Stimulated activated memory B cell treated with anti-CD40 and anti-IgM and Interleukin-4, amounts not matched to agents 10 μg/mL and 1 μg/mL and 100 μg/mL, for 72 hours (primary cell): ENCODE measurements around the gene MEIKIN.
"Not testable (repeated sequence)": the region's sequence is repeated elsewhere in the genome, so short reads cannot be mapped to it uniquely, and the experiment has no call there.

Experiments
- ATAC-seq: fragments of 150-1000 bp; cut with Tn5 transposase; 2 replicates; pipeline ENCODE4 v1.10.0; 2021
- H3K27ac Mint-ChIP-seq: one replicate; pipeline ENCODE4 v1.8.0; 2022; ENCODE audit warnings: mild to moderate bottlenecking, mixed read lengths
- H3K27me3 Mint-ChIP-seq: one replicate; pipeline ENCODE4 v1.8.0; 2022; ENCODE audit warnings: mixed read lengths
- H3K36me3 Mint-ChIP-seq: one replicate; pipeline ENCODE4 v1.8.0; 2022; ENCODE audit warnings: mixed read lengths
- H3K4me1 Mint-ChIP-seq: one replicate; pipeline ENCODE4 v1.8.0; 2022; ENCODE audit warnings: mixed read lengths
- H3K4me3 Mint-ChIP-seq: one replicate; pipeline ENCODE4 v1.8.0; 2022; ENCODE audit warnings: mild to moderate bottlenecking, moderate library complexity, mixed read lengths
- H3K9me3 Mint-ChIP-seq: one replicate; pipeline ENCODE4 v1.8.0; 2022; ENCODE audit warnings: mixed read lengths

The MEIKIN gene

GRCh38 chr5:131883984-131884383 is 61.5 kb downstream of the MEIKIN start:
- Mint-ChIP-seq H3K9me3 (no peaks in the 10 kb centered on the region), H3K36me3 (no peaks in the 10 kb centered on the region), H3K4me3 (no peak overlapping the region), H3K4me1 (no peaks in the 10 kb centered on the region), H3K27me3 (no peaks in the 10 kb centered on the region), H3K27ac (no peak overlapping the region)
- peak; percentile 24 for ATAC-seq

- no peaks in the 10 kb centered on the region for H3K9me3 Mint-ChIP-seq
- no peaks in the 10 kb centered on the region for H3K4me1 Mint-ChIP-seq
- ATAC-seq, result no peak
- H3K36me3 Mint-ChIP-seq, result no peaks in the 10 kb centered on the region
- no peak overlapping the region for H3K27ac Mint-ChIP-seq
- no peaks in the 10 kb centered on the region for H3K27me3 Mint-ChIP-seq
- H3K4me3 Mint-ChIP-seq, result no peak overlapping the region
Observed at GRCh38 chr5:131879705-131880104, 65.8 kb downstream of the MEIKIN start.

GRCh38 chr5:131877873-131878272 is 67.6 kb downstream of the MEIKIN start:
- no peaks in the 10 kb centered on the region for H3K4me1 Mint-ChIP-seq
- H3K27me3 Mint-ChIP-seq, result no peaks in the 10 kb centered on the region
- H3K27ac Mint-ChIP-seq, result no peak overlapping the region
- ATAC-seq, result no peak
- no peaks in the 10 kb centered on the region for H3K36me3 Mint-ChIP-seq
- H3K4me3 Mint-ChIP-seq, result no peak overlapping the region
- H3K9me3 Mint-ChIP-seq, result no peaks in the 10 kb centered on the region

- not testable (repeated sequence) for H3K9me3 Mint-ChIP-seq, H3K4me3 Mint-ChIP-seq, H3K36me3 Mint-ChIP-seq, H3K4me1 Mint-ChIP-seq, H3K27ac Mint-ChIP-seq, ATAC-seq
- peaks cover 15% of the 10 kb centered on the region for H3K27me3 Mint-ChIP-seq
Observed at GRCh38 chr5:131871251-131871650, 74.2 kb downstream of the MEIKIN start.

- Mint-ChIP-seq H3K36me3 (peaks cover 20% of the 10 kb centered on the region), H3K27me3 (peaks cover 15% of the 10 kb centered on the region), H3K4me3 (no peak overlapping the region), H3K4me1 (no peaks in the 10 kb centered on the region), H3K9me3 (peaks cover 19% of the 10 kb centered on the region), H3K27ac (no peak overlapping the region)
- ATAC-seq, result no peak
Observed at GRCh38 chr5:131867524-131867923, 77.9 kb downstream of the MEIKIN start.

- Mint-ChIP-seq H3K9me3 (peaks cover 19% of the 10 kb centered on the region), H3K27me3 (no peaks in the 10 kb centered on the region), H3K36me3 (peaks cover 20% of the 10 kb centered on the region), H3K4me3 (no peak overlapping the region), H3K4me1 (no peaks in the 10 kb centered on the region), H3K27ac (no peak overlapping the region)
- ATAC-seq, result no peak
Observed at GRCh38 chr5:131863700-131864099, 81.8 kb downstream of the MEIKIN start.

GRCh38 chr5:131857388-131857787 is 88.1 kb downstream of the MEIKIN start:
- no peak overlapping the region for H3K4me3 Mint-ChIP-seq
- H3K36me3 Mint-ChIP-seq, result no peaks in the 10 kb centered on the region
- no peak overlapping the region for H3K27ac Mint-ChIP-seq
- peaks cover 7% of the 10 kb centered on the region for H3K4me1 Mint-ChIP-seq
- peaks cover 3% of the 10 kb centered on the region for H3K9me3 Mint-ChIP-seq
- H3K27me3 Mint-ChIP-seq, result no peaks in the 10 kb centered on the region
- ATAC-seq, result no peak

- Mint-ChIP-seq H3K9me3 (peaks cover 3% of the 10 kb centered on the region), H3K4me1 (peaks cover 7% of the 10 kb centered on the region), H3K36me3 (peaks cover 3% of the 10 kb centered on the region), H3K27ac (peak overlapping the region; percentile 13), H3K4me3 (no peak overlapping the region), H3K27me3 (no peaks in the 10 kb centered on the region)
- ATAC-seq, result no peak
Observed at GRCh38 chr5:131855452-131855851, 90.0 kb downstream of the MEIKIN start.

- Mint-ChIP-seq H3K4me1 (peaks cover 7% of the 10 kb centered on the region), H3K27me3 (no peaks in the 10 kb centered on the region), H3K9me3 (peaks cover 7% of the 10 kb centered on the region), H3K4me3 (no peak overlapping the region), H3K27ac (no peak overlapping the region), H3K36me3 (peaks cover 8% of the 10 kb centered on the region)
- no peak for ATAC-seq
Observed at GRCh38 chr5:131854134-131854533, 91.3 kb downstream of the MEIKIN start.

GRCh38 chr5:131848662-131849061 is 96.8 kb downstream of the MEIKIN start:
- H3K4me3 Mint-ChIP-seq, result no peak overlapping the region
- no peaks in the 10 kb centered on the region for H3K4me1 Mint-ChIP-seq
- peaks cover 16% of the 10 kb centered on the region for H3K36me3 Mint-ChIP-seq
- peaks cover 16% of the 10 kb centered on the region for H3K9me3 Mint-ChIP-seq
- no peak overlapping the region for H3K27ac Mint-ChIP-seq
- H3K27me3 Mint-ChIP-seq, result peaks cover 2% of the 10 kb centered on the region
- no peak for ATAC-seq

GRCh38 chr5:131846536-131846935 is 98.9 kb downstream of the MEIKIN start:
- Mint-ChIP-seq H3K4me1 (no peaks in the 10 kb centered on the region), H3K4me3 (no peak overlapping the region), H3K27ac (no peak overlapping the region), H3K27me3 (peaks cover 23% of the 10 kb centered on the region), H3K9me3 (peaks cover 27% of the 10 kb centered on the region), H3K36me3 (peaks cover 29% of the 10 kb centered on the region)
- ATAC-seq, result no peak

- Mint-ChIP-seq H3K36me3 (peaks cover 29% of the 10 kb centered on the region), H3K27me3 (peaks cover 23% of the 10 kb centered on the region), H3K27ac (no peak overlapping the region), H3K9me3 (peaks cover 27% of the 10 kb centered on the region), H3K4me3 (no peak overlapping the region), H3K4me1 (no peaks in the 10 kb centered on the region)
- no peak for ATAC-seq
Observed at GRCh38 chr5:131845828-131846227, 99.6 kb downstream of the MEIKIN start.

- ATAC-seq, H3K4me1 Mint-ChIP-seq, H3K4me3 Mint-ChIP-seq, H3K27ac Mint-ChIP-seq: not testable (repeated sequence)
- peaks cover 31% of the 10 kb centered on the region for H3K9me3 Mint-ChIP-seq
- peaks cover 37% of the 10 kb centered on the region for H3K36me3 Mint-ChIP-seq
- peaks cover 40% of the 10 kb centered on the region for H3K27me3 Mint-ChIP-seq
Observed at GRCh38 chr5:131842971-131843370, 102.5 kb downstream of the MEIKIN start.

GRCh38 chr5:131832702-131833101 is 112.8 kb downstream of the MEIKIN start:
- H3K27me3 Mint-ChIP-seq, H3K36me3 Mint-ChIP-seq, H3K4me1 Mint-ChIP-seq, H3K4me3 Mint-ChIP-seq, H3K27ac Mint-ChIP-seq, H3K9me3 Mint-ChIP-seq, ATAC-seq: not testable (repeated sequence)

- H3K27me3 Mint-ChIP-seq, result no peaks in the 10 kb centered on the region
- H3K4me1 Mint-ChIP-seq, result peaks cover 11% of the 10 kb centered on the region
- no peak overlapping the region for H3K27ac Mint-ChIP-seq
- H3K36me3 Mint-ChIP-seq, result no peaks in the 10 kb centered on the region
- ATAC-seq, result peak; percentile 66
- no peak overlapping the region for H3K4me3 Mint-ChIP-seq
- peaks cover 2% of the 10 kb centered on the region for H3K9me3 Mint-ChIP-seq
Observed at GRCh38 chr5:131825404-131826013, 120.0 kb downstream of the MEIKIN start.

GRCh38 chr5:131824631-131825030 is 120.8 kb downstream of the MEIKIN start:
- no peak for ATAC-seq
- H3K4me3 Mint-ChIP-seq, result no peak overlapping the region

GRCh38 chr5:131821221-131821620 is 124.2 kb downstream of the MEIKIN start:
- Mint-ChIP-seq H3K4me1 (peaks cover 27% of the 10 kb centered on the region), H3K4me3 (no peak overlapping the region), H3K27ac (no peak overlapping the region), H3K36me3 (no peaks in the 10 kb centered on the region), H3K9me3 (no peaks in the 10 kb centered on the region), H3K27me3 (no peaks in the 10 kb centered on the region)
- ATAC-seq, result no peak

More at GRCh38 chr5:131824631-131825030, 120.8 kb downstream of the MEIKIN start:
- Mint-ChIP-seq H3K9me3 (peaks cover 2% of the 10 kb centered on the region), H3K27ac (no peak overlapping the region), H3K4me1 (peaks cover 11% of the 10 kb centered on the region), H3K36me3 (no peaks in the 10 kb centered on the region), H3K27me3 (no peaks in the 10 kb centered on the region)
